ENCODE data around the gene LIN37. TPM values are rescaled to one million over a fixed set of nuclear protein-coding genes. Genes with fewer than 3 reads are reported as not detected.

LIN37 gene
- total RNA-seq, 1 experiment from 2014 or later = 11.3 TPM

- ChIA-PET CTCF (no interaction called here), POLR2A (ENCODE audit: low non-redundant PET) (no interaction called here)
- intact Hi-C loops (cut with micrococcal nuclease; ENCODE audit: unreplicated experiment) = no loop called here
- H3K4me1 ChIP-seq (ENCODE audit: insufficient read depth, low read length, poor library complexity, severe bottlenecking) = no peaks in the 10 kb centered on the region
- H3K4me3 ChIP-seq (ENCODE audit: low read depth, low read length, poor library complexity, severe bottlenecking) = no peak within 1 kb of the TSS
- peaks cover 12% of the 10 kb centered on the region for H3K27me3 ChIP-seq (replicated peaks; ENCODE audit: insufficient read depth, low read depth, low read length, poor library complexity)
- no peak for TF ChIP-seq CTCF (conservative IDR thresholded peaks at IDR 0.05; ENCODE audit: low read depth, low read length)
- TF ChIP-seq EZH2 (IDR thresholded peaks at IDR 0.05; ENCODE audit: borderline replicate concordance, low read depth, low read length, poor library complexity, severe bottlenecking) = no peak
- H3K36me3 ChIP-seq (ENCODE audit: insufficient read depth, low read length, poor library complexity, severe bottlenecking) = no peaks in the 10 kb centered on the region
- BruUV-seq (replicated peaks) = no TSS peak
- no peaks in the 10 kb centered on the region for H3K9me3 ChIP-seq (ENCODE audit: low read depth, low read length, poor library complexity, severe bottlenecking)
- DNase-seq (ENCODE audit: low spot score) = peak; percentile 76
- H3K27ac ChIP-seq (ENCODE audit: low read depth, low read length, poor library complexity, severe bottlenecking) = no peak within 1 kb of the TSS
Measured at GRCh38 chr19:35704218-35704617, 44.2 kb upstream of the LIN37 start, which contains the start of gene ZBTB32. TSS of gene ZBTB32 (plus strand) at chr19:35704558. CDS start at chr19:35714627, 10,069 bp downstream.

GRCh38 chr19:35708391-35708790, 40.0 kb upstream of the LIN37 start:
- H3K4me3 ChIP-seq (ENCODE audit: low read depth, low read length, poor library complexity, severe bottlenecking) = no peak overlapping the region
- H3K4me1 ChIP-seq (ENCODE audit: insufficient read depth, low read length, poor library complexity, severe bottlenecking) = no peaks in the 10 kb centered on the region
- H3K27ac ChIP-seq (ENCODE audit: low read depth, low read length, poor library complexity, severe bottlenecking) = no peak overlapping the region
- TF ChIP-seq CTCF (conservative IDR thresholded peaks at IDR 0.05; ENCODE audit: low read depth, low read length) (no peak), EZH2 (IDR thresholded peaks at IDR 0.05; ENCODE audit: borderline replicate concordance, low read depth, low read length, poor library complexity, severe bottlenecking) (no peak)
- intact Hi-C loops (cut with micrococcal nuclease; ENCODE audit: unreplicated experiment) = no loop called here
- H3K27me3 ChIP-seq (replicated peaks; ENCODE audit: insufficient read depth, low read depth, low read length, poor library complexity) = peaks cover 14% of the 10 kb centered on the region
- CTCF ChIA-PET = no interaction called here
- no TSS peak for BruUV-seq (replicated peaks)
- H3K36me3 ChIP-seq (ENCODE audit: insufficient read depth, low read length, poor library complexity, severe bottlenecking) = no peaks in the 10 kb centered on the region
- no peak for DNase-seq (ENCODE audit: low spot score)
- no peaks in the 10 kb centered on the region for H3K9me3 ChIP-seq (ENCODE audit: low read depth, low read length, poor library complexity, severe bottlenecking)
- POLR2A ChIA-PET (ENCODE audit: low non-redundant PET) = no interaction called here

GRCh38 chr19:35710784-35711723, 37.3 kb upstream of the LIN37 start:
- BruUV-seq (replicated peaks) = no TSS peak
- H3K36me3 ChIP-seq (ENCODE audit: insufficient read depth, low read length, poor library complexity, severe bottlenecking) = no peaks in the 10 kb centered on the region
- POLR2A ChIA-PET (ENCODE audit: low non-redundant PET) = no interaction called here
- no peak overlapping the region for H3K4me3 ChIP-seq (ENCODE audit: low read depth, low read length, poor library complexity, severe bottlenecking)
- DNase-seq (ENCODE audit: low spot score) = no peak
- CTCF ChIA-PET = no interaction called here
- no peak for TF ChIP-seq CTCF (conservative IDR thresholded peaks at IDR 0.05; ENCODE audit: low read depth, low read length)
- no peak for TF ChIP-seq EZH2 (IDR thresholded peaks at IDR 0.05; ENCODE audit: borderline replicate concordance, low read depth, low read length, poor library complexity, severe bottlenecking)
- H3K4me1 ChIP-seq (ENCODE audit: insufficient read depth, low read length, poor library complexity, severe bottlenecking) = no peaks in the 10 kb centered on the region
- intact Hi-C loops (cut with micrococcal nuclease; ENCODE audit: unreplicated experiment) = no loop called here
- H3K27ac ChIP-seq (ENCODE audit: low read depth, low read length, poor library complexity, severe bottlenecking) = no peak overlapping the region
- H3K9me3 ChIP-seq (ENCODE audit: low read depth, low read length, poor library complexity, severe bottlenecking) = no peaks in the 10 kb centered on the region
- H3K27me3 ChIP-seq (replicated peaks; ENCODE audit: insufficient read depth, low read depth, low read length, poor library complexity) = peaks cover 14% of the 10 kb centered on the region
